ENCODE data around the gene LDLRAD4.

The LDLRAD4 gene

DNA sequence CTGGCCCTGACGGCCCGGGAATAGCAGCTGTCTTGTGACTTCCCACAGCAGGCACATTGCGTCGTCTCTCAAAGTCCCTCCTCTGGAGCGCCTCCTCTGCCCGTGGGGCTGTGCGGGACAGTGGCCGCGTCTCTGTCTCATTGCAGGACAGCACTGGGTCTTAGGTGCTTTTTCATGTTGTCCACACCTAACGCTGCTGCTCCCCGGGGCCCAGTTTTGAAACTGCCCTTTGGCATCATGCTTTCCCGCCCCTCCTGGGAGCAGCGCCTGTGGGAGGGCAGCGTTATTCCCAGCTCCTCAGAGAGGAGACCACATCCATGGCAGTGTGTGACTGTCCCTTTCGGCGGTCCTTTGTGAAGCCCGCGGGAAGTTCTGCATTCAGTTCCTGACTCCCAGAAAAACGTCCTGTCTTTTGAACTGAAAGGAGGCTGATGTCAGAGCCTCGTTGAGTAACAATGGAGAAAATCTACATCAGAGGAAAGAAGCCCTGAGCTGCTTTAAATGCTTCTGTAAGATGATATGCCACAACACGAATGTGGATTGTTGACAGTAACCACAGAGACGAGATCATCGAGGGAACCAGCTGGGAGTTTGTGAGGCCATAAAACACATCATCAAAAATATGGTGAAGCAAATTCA lies 281.8 kb downstream of the LDLRAD4 start:
- no peak for TF ChIP-seq CTCF (IDR thresholded peaks at IDR 0.05; ENCODE audit: unreplicated experiment in 3 of 3)
- Mint-ChIP-seq H3K9me3 (peaks cover 15% of the 10 kb centered on the region), H3K4me1 (peaks cover 60% of the 10 kb centered on the region), H3K36me3 (ENCODE audit: low read depth) (peaks cover 27% of the 10 kb centered on the region), H3K27ac (peak overlapping the region; percentile 87 to 100 (median 100)), H3K4me3 (peak overlapping the region; percentile 49 to 66 (median 56)), H3K27me3 (ENCODE audit: low read depth) (peaks cover 14% of the 10 kb centered on the region)

DNA sequence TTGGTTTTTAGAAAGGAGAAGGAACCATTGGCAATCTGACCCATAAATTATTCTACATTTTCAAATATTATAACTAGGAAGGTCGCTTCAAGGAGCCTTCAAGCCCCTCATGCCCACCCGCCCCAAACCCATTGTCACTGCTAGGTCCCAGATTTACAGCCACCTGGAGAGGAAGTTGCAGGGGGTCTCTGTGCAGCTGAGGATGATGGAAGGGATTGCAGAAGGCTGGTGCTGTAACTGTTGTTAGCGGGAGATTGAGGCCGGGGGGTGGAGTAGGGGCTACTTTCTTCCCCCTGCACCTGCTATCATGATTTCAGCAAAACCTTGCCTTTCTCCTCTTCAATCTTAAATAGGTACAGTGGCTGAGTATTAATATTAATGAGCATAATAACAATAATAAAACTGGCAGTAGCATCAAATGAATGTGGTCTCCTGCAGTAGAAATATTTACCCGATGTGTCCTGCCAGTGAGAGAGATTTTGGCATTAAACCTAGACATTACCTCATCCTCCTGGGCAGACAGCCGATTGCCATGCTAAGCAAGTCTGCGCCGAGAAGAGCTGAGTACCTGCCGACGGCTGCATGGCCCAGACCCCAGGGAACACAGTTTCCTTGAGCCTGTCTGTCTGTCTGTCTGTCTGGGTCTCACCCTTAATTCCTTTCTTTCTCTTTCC lies 282.4 kb downstream of the LDLRAD4 start:
- H3K27me3 Mint-ChIP-seq (ENCODE audit: low read depth) = peaks cover 14% of the 10 kb centered on the region
- H3K27ac Mint-ChIP-seq = peak overlapping the region; percentile 87 to 100 (median 100)
- H3K9me3 Mint-ChIP-seq = peaks cover 15% of the 10 kb centered on the region
- peaks cover 25% of the 10 kb centered on the region for H3K36me3 Mint-ChIP-seq (ENCODE audit: low read depth)
- peak overlapping the region; percentile 56 to 72 (median 56) for H3K4me3 Mint-ChIP-seq
- H3K4me1 Mint-ChIP-seq = peaks cover 57% of the 10 kb centered on the region
- TF ChIP-seq CTCF (IDR thresholded peaks at IDR 0.05; ENCODE audit: unreplicated experiment in 3 of 3) = no peak

GRCh38 chr18:13501543-13501887 lies 283.0 kb downstream of the LDLRAD4 start:
- H3K36me3 Mint-ChIP-seq (ENCODE audit: low read depth) = peaks cover 20% of the 10 kb centered on the region
- H3K4me1 Mint-ChIP-seq = peaks cover 52% of the 10 kb centered on the region
- peaks cover 15% of the 10 kb centered on the region for H3K9me3 Mint-ChIP-seq
- no peak for TF ChIP-seq CTCF (IDR thresholded peaks at IDR 0.05; ENCODE audit: unreplicated experiment in 3 of 3)
- H3K27ac Mint-ChIP-seq = peak overlapping the region; percentile 87 to 100 (median 100)
- H3K4me3 Mint-ChIP-seq = peak overlapping the region; percentile 31 to 72 (median 56)
- peaks cover 14% of the 10 kb centered on the region for H3K27me3 Mint-ChIP-seq (ENCODE audit: low read depth)

DNA sequence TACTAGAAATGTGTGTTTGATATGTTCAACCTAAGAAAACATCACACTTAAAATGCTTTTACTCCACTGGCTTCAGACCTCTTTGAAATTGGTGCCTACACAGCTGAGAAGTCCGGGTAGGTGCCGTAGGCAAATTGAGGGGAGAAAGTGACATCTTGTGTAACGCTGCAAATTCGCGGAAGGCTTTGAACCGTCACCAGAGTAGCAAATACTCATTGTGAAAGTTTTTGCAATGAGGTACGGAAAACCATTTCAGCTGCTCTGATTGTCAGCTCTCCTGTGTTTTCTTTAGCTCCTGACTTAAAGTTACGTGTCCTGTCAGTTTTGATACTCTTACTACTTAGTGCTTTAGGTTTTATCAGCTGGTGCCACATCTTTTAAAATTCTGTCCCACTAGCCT lies 283.3 kb downstream of the LDLRAD4 start:
- Mint-ChIP-seq H3K27ac (peak overlapping the region; percentile 87 to 100 (median 100)), H3K4me3 (no peak overlapping the region), H3K27me3 (ENCODE audit: low read depth) (peaks cover 14% of the 10 kb centered on the region), H3K36me3 (ENCODE audit: low read depth) (peaks cover 20% of the 10 kb centered on the region), H3K9me3 (peaks cover 15% of the 10 kb centered on the region), H3K4me1 (peaks cover 51% of the 10 kb centered on the region)
- TF ChIP-seq CTCF (IDR thresholded peaks at IDR 0.05; ENCODE audit: unreplicated experiment in 3 of 3) = no peak

DNA sequence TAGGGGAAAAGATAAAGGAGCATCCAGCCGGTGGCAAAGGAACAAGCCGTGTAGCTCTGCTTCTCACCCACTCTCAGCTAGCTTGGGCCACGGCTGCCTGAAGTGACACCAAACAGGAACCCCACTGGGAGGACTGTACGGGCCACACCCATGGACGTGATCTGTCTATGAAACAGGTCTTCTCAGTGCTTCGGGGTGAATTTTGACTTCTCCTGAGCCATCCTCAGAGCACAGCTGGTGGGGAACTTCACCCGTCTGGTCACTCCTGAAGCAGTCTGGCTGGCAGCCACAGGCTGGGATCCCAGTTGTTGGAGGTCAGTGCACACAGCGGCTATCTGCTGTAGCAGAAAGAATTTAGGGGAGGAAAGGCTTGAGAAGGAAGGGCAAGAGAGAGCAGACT lies 284.0 kb downstream of the LDLRAD4 start:
- H3K27me3 Mint-ChIP-seq (ENCODE audit: low read depth) = peaks cover 14% of the 10 kb centered on the region
- peaks cover 51% of the 10 kb centered on the region for H3K4me1 Mint-ChIP-seq
- H3K4me3 Mint-ChIP-seq = peak overlapping the region in 1 of 3 experiments; percentile 0
- peaks cover 17% of the 10 kb centered on the region for H3K9me3 Mint-ChIP-seq
- H3K36me3 Mint-ChIP-seq (ENCODE audit: low read depth) = peaks cover 20% of the 10 kb centered on the region
- no peak for TF ChIP-seq CTCF (IDR thresholded peaks at IDR 0.05; ENCODE audit: unreplicated experiment in 3 of 3)
- H3K27ac Mint-ChIP-seq = peak overlapping the region; percentile 13 to 100 (median 100)

All from nephron (organoid).